Thoracic aorta (tissue), 2 donors: ENCODE measurements around the gene MESP1. TPM values are rescaled to one million over a fixed set of nuclear protein-coding genes. Genes with fewer than 3 reads are reported as not detected.

Source experiments
- ATAC-seq: fragments of 150-250 bp; one replicate; pipeline ENCODE4 v1.8.0; 2017; ENCODE audit warnings: low read depth; ENCODE audit not compliant: insufficient number of reproducible peaks, low FRiP score
- DNase-seq: peaks from one replicate; pipeline ENCODE4 v3.0.0-alpha.2; 2020; ENCODE audit warnings: low spot score
- H3K27ac ChIP-seq, 2 donors: fragments of 200-600 bp; sonication (generic); 1 replicate in 1 of 2; 2 replicates in 1 of 2; pipeline ENCODE4 v1.5.1; 2016; ENCODE audit warnings: mild to moderate bottlenecking in 2 of 2, moderate library complexity in 2 of 2
- H3K27me3 ChIP-seq: fragments of 200-600 bp; sonication (generic); replicated peaks from 2 replicates; pipeline ENCODE4 v1.6.0; 2016; ENCODE audit warnings: mild to moderate bottlenecking; ENCODE audit not compliant: insufficient read depth
- H3K36me3 ChIP-seq: fragments of 200-600 bp; sonication (generic); one replicate; pipeline ENCODE4 v1.5.1; 2016
- H3K4me1 ChIP-seq, 2 donors: fragments of 200-600 bp; sonication (generic); 1 replicate in 1 of 2; 2 replicates in 1 of 2; pipeline versions ENCODE4 v1.5.1 to v1.6.0; 2016; ENCODE audit warnings: low read depth in 2 of 2, mild to moderate bottlenecking in 1 of 2; ENCODE audit not compliant: control insufficient read depth in 1 of 2
- H3K4me3 ChIP-seq: fragments of 200-600 bp; sonication (generic); 2 replicates; pipeline ENCODE4 v1.5.1; 2016; ENCODE audit warnings: mild to moderate bottlenecking
- H3K9me3 ChIP-seq: fragments of 200-600 bp; sonication (generic); 2 replicates; pipeline ENCODE4 v1.5.1; 2016
- CTCF ChIP-seq: fragments of 200-600 bp; sonication (generic); IDR thresholded peaks from one replicate; pipeline ENCODE4 v1.5.1; 2019; ENCODE audit warnings: antibody characterized with exemption
- total RNA-seq, 2 donors: library from RNA; depleted of rRNA; stranded (reverse); fragments of >200 nt; gene quantifications; one replicate each; pipeline versions ENCODE4 v1.1.0 to v1.2.3, GENCODE V29; 2016

MESP1 gene
- total RNA-seq, 2 donors from 2014 or later: 0.95 TPM; not detected in 1

DNA sequence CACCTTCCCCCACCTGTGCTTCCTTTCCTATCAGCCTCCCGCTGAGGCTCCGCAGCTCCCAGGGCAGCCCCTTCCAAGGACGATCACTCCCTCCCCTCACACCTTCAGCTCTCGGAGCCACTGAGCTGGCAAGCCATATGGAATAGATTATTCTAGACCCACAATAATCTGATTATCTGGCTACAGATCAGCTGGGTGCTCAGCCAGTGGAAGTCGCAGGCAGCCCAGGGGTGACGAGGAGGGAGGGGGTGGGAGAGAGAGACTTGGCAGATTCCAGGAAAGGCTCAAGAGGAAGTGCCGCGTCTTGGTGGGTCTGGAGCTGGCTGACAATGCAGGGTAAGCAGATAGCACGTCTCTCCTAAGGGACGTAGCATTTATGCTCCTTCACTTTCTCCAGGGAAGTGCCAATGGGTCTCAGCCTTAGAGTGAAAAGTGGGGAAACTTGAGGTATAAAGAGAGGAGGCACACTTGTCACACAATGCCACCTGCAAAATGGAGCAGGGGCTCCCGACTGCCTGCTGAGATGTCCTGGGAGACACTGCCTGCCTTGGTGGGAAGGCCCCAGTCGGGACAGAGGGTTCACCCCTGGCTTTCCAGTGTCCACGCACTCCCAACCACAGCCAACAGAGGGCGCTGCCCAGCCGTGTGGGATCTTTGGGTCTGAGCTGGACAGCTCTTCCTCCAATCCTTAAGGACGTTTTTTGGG is 9.4 kb upstream of the MESP1 start:
- TF ChIP-seq CTCF: peak; percentile 96
- no peaks in the 10 kb centered on the region for H3K36me3 ChIP-seq
- H3K9me3 ChIP-seq: no peaks in the 10 kb centered on the region
- no peak overlapping the region for H3K27ac ChIP-seq
- no peaks in the 10 kb centered on the region for H3K4me1 ChIP-seq
- no peaks in the 10 kb centered on the region for H3K27me3 ChIP-seq
- no peak for DNase-seq
- peak; percentile 43 for ATAC-seq
- H3K4me3 ChIP-seq: no peak overlapping the region

DNA sequence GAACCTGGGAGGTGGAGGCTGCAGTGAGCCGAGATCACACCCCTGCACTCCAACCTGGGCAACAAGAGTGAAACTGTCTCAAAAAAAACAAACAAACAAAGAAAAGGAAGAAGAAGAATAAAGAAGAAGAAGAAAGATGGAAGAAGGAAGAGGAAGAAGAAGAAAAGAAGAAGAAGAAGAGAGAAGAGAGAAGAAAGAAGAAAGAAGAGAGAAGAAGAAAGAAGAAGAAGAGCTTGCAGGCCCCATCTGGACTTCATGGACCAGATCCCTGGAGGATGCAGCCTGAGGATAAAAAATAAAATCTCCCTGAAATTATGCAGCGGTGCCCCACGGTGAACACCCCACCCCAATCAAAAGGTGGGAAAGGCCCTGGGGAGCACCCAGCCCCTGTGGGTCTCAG is 8.8 kb upstream of the MESP1 start:
- Histone ChIP-seq H3K4me1 (no peaks in the 10 kb centered on the region), H3K9me3 (no peaks in the 10 kb centered on the region), H3K4me3 (no peak overlapping the region), H3K36me3 (no peaks in the 10 kb centered on the region), H3K27me3 (no peaks in the 10 kb centered on the region), H3K27ac (no peak overlapping the region)
- TF ChIP-seq CTCF: no peak
- DNase-seq (no peak), ATAC-seq (no peak)

DNA sequence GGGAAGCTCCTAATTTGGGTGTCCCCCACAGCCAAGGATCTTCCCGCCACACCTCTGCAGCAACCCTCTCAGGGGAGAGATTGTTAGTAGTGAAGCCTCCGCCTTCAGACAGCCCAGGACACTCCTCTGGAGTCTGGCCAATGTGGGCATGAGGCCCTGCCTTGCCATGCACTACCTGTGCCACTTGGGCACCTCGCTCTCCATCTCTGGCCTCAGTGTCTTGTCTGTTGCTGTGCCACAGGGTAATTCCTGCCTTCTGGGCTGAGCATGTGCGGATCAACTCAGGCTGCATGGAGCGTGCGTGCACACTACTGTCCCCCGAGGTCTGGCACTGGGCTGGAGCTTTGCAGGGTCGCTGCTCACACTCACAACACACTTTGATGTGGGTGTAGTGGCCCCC is 7.9 kb upstream of the MESP1 start:
- no peak for TF ChIP-seq CTCF
- Histone ChIP-seq H3K27me3 (no peaks in the 10 kb centered on the region), H3K36me3 (no peaks in the 10 kb centered on the region), H3K4me3 (no peak overlapping the region), H3K9me3 (no peaks in the 10 kb centered on the region), H3K27ac (no peak overlapping the region), H3K4me1 (no peaks in the 10 kb centered on the region)
- ATAC-seq: no peak
- no peak for DNase-seq

GRCh38 chr15:89758283-89758682 is 7.2 kb upstream of the MESP1 start:
- DNase-seq (no peak), ATAC-seq (no peak)
- Histone ChIP-seq H3K4me3 (no peak overlapping the region), H3K27me3 (no peaks in the 10 kb centered on the region), H3K4me1 (no peaks in the 10 kb centered on the region), H3K36me3 (no peaks in the 10 kb centered on the region), H3K27ac (no peak overlapping the region), H3K9me3 (no peaks in the 10 kb centered on the region)
- TF ChIP-seq CTCF: no peak

DNA sequence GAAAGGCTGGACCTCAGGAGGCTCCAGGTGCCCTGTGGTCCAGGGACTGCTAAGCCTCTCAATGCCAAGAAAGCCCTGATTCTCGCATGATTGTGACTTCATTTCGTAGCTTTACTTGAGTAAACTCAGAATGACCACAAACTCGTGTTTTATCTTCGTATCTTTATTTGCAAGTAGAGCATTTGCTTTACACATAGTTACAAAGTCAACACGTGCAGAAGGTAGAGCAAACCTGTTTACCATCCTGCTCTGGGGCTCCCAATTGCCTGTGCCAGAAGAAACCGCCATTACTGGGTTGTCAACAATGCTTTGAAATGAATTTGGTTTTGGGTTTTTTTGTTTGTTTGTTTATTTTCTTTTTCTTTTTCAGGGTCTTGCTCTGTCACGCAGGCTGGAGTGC is 5.8 kb upstream of the MESP1 start:
- H3K4me3 ChIP-seq: no peak overlapping the region
- no peaks in the 10 kb centered on the region for H3K9me3 ChIP-seq
- no peaks in the 10 kb centered on the region for H3K4me1 ChIP-seq
- no peak overlapping the region for H3K27ac ChIP-seq
- no peaks in the 10 kb centered on the region for H3K27me3 ChIP-seq
- DNase-seq (no peak), ATAC-seq (no peak)
- H3K36me3 ChIP-seq: no peaks in the 10 kb centered on the region
- TF ChIP-seq CTCF: no peak
